ENCODE data around the gene AMIGO3.
A peak's percentile ranks its signal among the peaks of the same experiment; 100 is the strongest.
"Not testable (repeated sequence)": the region's sequence is repeated elsewhere in the genome, so short reads cannot be mapped to it uniquely, and the experiment has no call there.

AMIGO3 gene

DNA sequence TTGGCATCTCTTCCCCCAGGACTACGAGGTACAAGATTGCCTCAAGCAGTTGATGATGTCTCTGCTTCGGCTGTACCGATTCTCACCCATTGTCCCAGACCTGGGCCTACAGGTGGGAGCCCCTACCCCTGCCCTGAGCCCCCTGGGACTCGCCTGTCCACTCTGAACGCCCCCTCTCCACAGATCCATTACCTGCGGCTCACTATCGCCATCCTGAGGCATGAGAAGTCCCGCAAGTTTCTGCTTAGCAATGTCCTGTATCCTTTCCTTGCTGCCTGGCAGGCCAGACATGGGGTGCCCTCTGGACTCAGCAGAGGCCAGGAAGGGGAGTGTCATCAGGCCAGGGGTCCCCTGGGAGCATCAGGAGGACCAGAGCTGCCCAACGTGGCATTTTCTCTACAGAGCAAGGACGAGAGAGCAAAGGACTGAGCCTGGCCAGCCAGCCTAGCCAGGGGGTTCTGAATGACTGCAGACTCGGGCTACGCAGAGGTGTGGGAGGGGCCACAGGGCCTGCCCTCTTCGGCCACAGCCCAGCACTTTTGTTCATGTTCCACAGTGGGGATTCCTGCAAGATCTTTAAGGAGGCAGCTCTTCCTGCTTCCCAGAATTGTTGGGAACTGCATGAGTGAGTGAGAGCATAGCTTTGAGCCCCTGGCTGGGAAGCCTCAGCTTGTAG, 18.9 kb downstream of the AMIGO3 start:
- Histone ChIP-seq H3K27me3 (ENCODE audit: insufficient read depth, low read length) (no peaks in the 10 kb centered on the region), H2AFZ (ENCODE audit: low read length, unreplicated experiment) (no peak overlapping the region), H3K4me3 (ENCODE audit: low read depth, low read length) (no peak overlapping the region), H3K27ac (ENCODE audit: low read depth, low read length) (no peak overlapping the region), H3K79me2 (ENCODE audit: control insufficient read depth, insufficient read depth, low read length, unreplicated experiment) (no peaks in the 10 kb centered on the region), H3K36me3 (ENCODE audit: insufficient read depth, low read length) (no peaks in the 10 kb centered on the region), H3K4me1 (ENCODE audit: control insufficient read depth, insufficient read depth, low read length, unreplicated experiment) (peaks cover 9% of the 10 kb centered on the region)

DNA sequence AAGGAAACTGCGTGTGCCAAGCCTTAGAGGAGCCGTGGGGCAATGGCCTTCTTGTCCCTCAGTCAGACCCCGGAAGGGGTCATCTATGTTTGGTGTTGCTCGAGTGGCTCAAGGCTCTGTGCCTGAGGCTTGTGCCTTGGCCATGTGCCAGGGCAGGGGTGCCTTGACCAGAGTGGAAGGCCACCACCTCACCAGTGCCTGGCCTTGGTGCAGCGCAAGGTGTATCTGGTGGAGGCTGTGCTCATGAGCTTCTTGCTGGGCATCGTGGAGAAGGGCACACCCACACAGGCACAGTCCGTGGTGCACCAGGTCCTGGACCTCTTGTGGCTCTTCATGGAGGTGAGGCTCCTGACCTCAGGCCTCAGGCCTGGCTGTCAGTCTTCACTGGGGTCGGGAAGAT, 19.5 kb downstream of the AMIGO3 start:
- Histone ChIP-seq H3K36me3 (ENCODE audit: insufficient read depth, low read length) (no peaks in the 10 kb centered on the region), H3K27me3 (ENCODE audit: insufficient read depth, low read length) (no peaks in the 10 kb centered on the region), H3K27ac (ENCODE audit: low read depth, low read length) (no peak overlapping the region), H3K79me2 (ENCODE audit: control insufficient read depth, insufficient read depth, low read length, unreplicated experiment) (no peaks in the 10 kb centered on the region), H3K4me1 (ENCODE audit: control insufficient read depth, insufficient read depth, low read length, unreplicated experiment) (peaks cover 9% of the 10 kb centered on the region), H3K4me3 (ENCODE audit: low read depth, low read length) (no peak overlapping the region), H2AFZ (ENCODE audit: low read length, unreplicated experiment) (no peak overlapping the region)

DNA sequence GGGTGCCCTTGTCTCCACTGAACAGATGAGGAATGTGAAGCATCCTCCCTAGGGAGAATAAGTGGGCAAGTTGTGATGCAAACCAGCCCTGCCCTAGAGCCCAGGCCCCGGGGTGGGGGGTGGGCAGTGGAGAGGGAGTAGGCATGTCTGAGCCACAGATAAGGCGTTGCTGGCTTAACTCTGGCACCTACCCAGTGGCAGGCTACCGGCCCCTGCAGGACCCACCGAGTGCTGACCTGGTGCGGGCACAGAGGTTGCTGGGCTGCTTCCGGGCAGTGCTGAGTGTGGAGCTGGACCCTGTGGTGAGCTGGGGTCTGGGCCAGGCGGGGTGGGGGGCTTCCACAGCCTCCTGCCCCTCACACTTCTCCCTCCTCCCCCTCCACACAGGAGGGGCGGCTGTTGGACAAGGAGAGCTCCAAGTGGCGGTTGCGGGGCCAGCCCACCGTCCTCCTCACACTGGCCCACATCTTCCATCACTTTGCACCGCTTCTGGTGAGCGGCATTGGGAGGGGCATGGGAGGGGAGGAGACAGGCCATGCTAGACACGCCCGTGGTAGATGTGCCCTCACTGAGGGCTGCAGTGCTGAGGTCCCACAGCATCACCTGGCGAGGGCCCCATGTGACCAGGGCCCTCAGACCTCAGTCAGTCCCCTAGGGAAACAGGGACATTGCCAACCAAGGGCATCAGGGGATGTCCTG, 20.1 kb downstream of the AMIGO3 start:
- Histone ChIP-seq H3K27ac (ENCODE audit: low read depth, low read length) (no peak overlapping the region), H3K4me1 (ENCODE audit: control insufficient read depth, insufficient read depth, low read length, unreplicated experiment) (peaks cover 9% of the 10 kb centered on the region), H3K36me3 (ENCODE audit: insufficient read depth, low read length) (no peaks in the 10 kb centered on the region), H3K27me3 (ENCODE audit: insufficient read depth, low read length) (no peaks in the 10 kb centered on the region), H2AFZ (ENCODE audit: low read length, unreplicated experiment) (no peak overlapping the region), H3K79me2 (ENCODE audit: control insufficient read depth, insufficient read depth, low read length, unreplicated experiment) (no peaks in the 10 kb centered on the region), H3K4me3 (ENCODE audit: low read depth, low read length) (no peak overlapping the region)

GRCh38 chr3:49695350-49696015, 24.0 kb downstream of the AMIGO3 start:
- not testable (repeated sequence) for H2AFZ ChIP-seq (ENCODE audit: low read length, unreplicated experiment); H3K36me3 ChIP-seq (ENCODE audit: insufficient read depth, low read length); H3K4me1 ChIP-seq (ENCODE audit: control insufficient read depth, insufficient read depth, low read length, unreplicated experiment); H3K27me3 ChIP-seq (ENCODE audit: insufficient read depth, low read length); H3K27ac ChIP-seq (ENCODE audit: low read depth, low read length); H3K79me2 ChIP-seq (ENCODE audit: control insufficient read depth, insufficient read depth, low read length, unreplicated experiment); H3K4me3 ChIP-seq (ENCODE audit: low read depth, low read length)

- H3K4me3 ChIP-seq (ENCODE audit: low read depth, low read length); H2AFZ ChIP-seq (ENCODE audit: low read length, unreplicated experiment); H3K79me2 ChIP-seq (ENCODE audit: control insufficient read depth, insufficient read depth, low read length, unreplicated experiment); H3K27ac ChIP-seq (ENCODE audit: low read depth, low read length); H3K4me1 ChIP-seq (ENCODE audit: control insufficient read depth, insufficient read depth, low read length, unreplicated experiment); H3K27me3 ChIP-seq (ENCODE audit: insufficient read depth, low read length); H3K36me3 ChIP-seq (ENCODE audit: insufficient read depth, low read length): not testable (repeated sequence)
These were observed 24.9 kb downstream of the AMIGO3 start for GRCh38 chr3:49694409-49695070.

- not testable (repeated sequence) for H3K36me3 ChIP-seq (ENCODE audit: insufficient read depth, low read length); H3K4me3 ChIP-seq (ENCODE audit: low read depth, low read length); H2AFZ ChIP-seq (ENCODE audit: low read length, unreplicated experiment); H3K4me1 ChIP-seq (ENCODE audit: control insufficient read depth, insufficient read depth, low read length, unreplicated experiment); H3K27ac ChIP-seq (ENCODE audit: low read depth, low read length); H3K79me2 ChIP-seq (ENCODE audit: control insufficient read depth, insufficient read depth, low read length, unreplicated experiment); H3K27me3 ChIP-seq (ENCODE audit: insufficient read depth, low read length)
These were observed 28.0 kb downstream of the AMIGO3 start for GRCh38 chr3:49691481-49691880.

DNA sequence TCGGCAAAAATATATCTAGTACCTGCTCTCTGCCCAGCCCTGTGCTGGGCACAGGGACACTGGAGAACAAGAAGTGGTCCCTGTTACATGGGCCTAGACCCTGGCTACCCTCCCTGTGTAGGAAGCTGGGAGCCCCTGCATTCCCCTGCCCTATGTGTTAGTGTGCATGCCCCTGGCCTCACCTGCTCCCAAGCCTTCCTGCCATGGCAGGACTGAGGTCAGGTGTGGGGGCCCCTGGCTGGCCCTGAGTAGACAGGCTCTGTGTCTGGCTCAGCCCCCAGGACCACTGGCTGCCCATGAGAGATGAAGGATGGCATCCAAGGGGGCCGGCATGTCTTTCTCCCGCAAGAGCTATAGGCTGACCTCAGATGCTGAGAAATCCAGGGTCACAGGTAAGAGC, 28.6 kb downstream of the AMIGO3 start:
- not testable (repeated sequence) for H3K36me3 ChIP-seq (ENCODE audit: insufficient read depth, low read length); H3K27ac ChIP-seq (ENCODE audit: low read depth, low read length); H3K79me2 ChIP-seq (ENCODE audit: control insufficient read depth, insufficient read depth, low read length, unreplicated experiment); H3K27me3 ChIP-seq (ENCODE audit: insufficient read depth, low read length); H3K4me1 ChIP-seq (ENCODE audit: control insufficient read depth, insufficient read depth, low read length, unreplicated experiment); H3K4me3 ChIP-seq (ENCODE audit: low read depth, low read length); H2AFZ ChIP-seq (ENCODE audit: low read length, unreplicated experiment)

- H3K27me3 ChIP-seq (ENCODE audit: insufficient read depth, low read length); H3K27ac ChIP-seq (ENCODE audit: low read depth, low read length); H3K4me1 ChIP-seq (ENCODE audit: control insufficient read depth, insufficient read depth, low read length, unreplicated experiment); H3K36me3 ChIP-seq (ENCODE audit: insufficient read depth, low read length); H3K79me2 ChIP-seq (ENCODE audit: control insufficient read depth, insufficient read depth, low read length, unreplicated experiment): not testable (repeated sequence)
- H2AFZ ChIP-seq (ENCODE audit: low read length, unreplicated experiment) = peak overlapping the region; percentile 89
- peak overlapping the region; percentile 95 for H3K4me3 ChIP-seq (ENCODE audit: low read depth, low read length)
These were observed 29.4 kb downstream of the AMIGO3 start for GRCh38 chr3:49689908-49690624.

- Histone ChIP-seq H3K4me1 (ENCODE audit: control insufficient read depth, insufficient read depth, low read length, unreplicated experiment) (no peaks in the 10 kb centered on the region), H3K27ac (ENCODE audit: low read depth, low read length) (0 out of 2 replicates have a peak within 1 kb of the TSS, but pooled peaks have one; percentile 7), H2AFZ (ENCODE audit: low read length, unreplicated experiment) (peak within 1 kb of the TSS; percentile 91), H3K27me3 (ENCODE audit: insufficient read depth, low read length) (peaks cover 3% of the 10 kb centered on the region; the same call in 1 of the 2 replicates), H3K4me3 (ENCODE audit: low read depth, low read length) (peak within 1 kb of the TSS; percentile 95), H3K79me2 (ENCODE audit: control insufficient read depth, insufficient read depth, low read length, unreplicated experiment) (peaks cover 8% of the 10 kb centered on the region), H3K36me3 (ENCODE audit: insufficient read depth, low read length) (no peaks in the 10 kb centered on the region)
These were observed 30.2 kb downstream of the AMIGO3 start, which contains the start of the genes MST1 and RNF123 for GRCh38 chr3:49689046-49689907. TSS of gene MST1 (minus strand) at chr3:49689474. CDS start at chr3:49688691, 783 bp downstream. TSS of gene RNF123 (plus strand) at chr3:49689557. CDS start at chr3:49691166, 1,609 bp downstream.
